SU-DHL-6 (cell line): ENCODE data around the gene APOF.

Source experiments
- CTCF ChIP-seq: fragments of 200-600 bp; sonication (generic); IDR thresholded peaks from one replicate; pipeline ENCODE4 v1.5.1; 2017; ENCODE audit warnings: antibody characterized with exemption, mild to moderate bottlenecking, low read length, moderate library complexity; ENCODE audit not compliant: insufficient read depth, poor library complexity, severe bottlenecking
- EZH2phosphoT487 ChIP-seq: fragments of 200-600 bp; sonication (generic), shearing (Covaris generic); conservative IDR thresholded peaks from 2 replicates; pipeline ENCODE4 v1.6.1; 2018; ENCODE audit warnings: mild to moderate bottlenecking, antibody characterized with exemption, low read length, moderate library complexity, mixed read lengths

GRCh38 chr12:56341616-56342015, 21.0 kb downstream of the APOF start:
- TF ChIP-seq CTCF, result no peak
- no peak for TF ChIP-seq EZH2phosphoT487
